ENCODE data around the gene RDH13. TPM values are rescaled to one million over a fixed set of nuclear protein-coding genes. Genes with fewer than 3 reads are reported as not detected.

The RDH13 gene
- total and polyA plus RNA-seq, 2 of the 8 experiments (the other 6 are each of a cell fraction or from before 2014, with no cell fraction given): 15.9 to 31.5 TPM

GRCh38 chr19:55016017-55016416 lies 46.9 kb downstream of the RDH13 start (continued):
- no peak for TF ChIP-seq CHD7 (IDR thresholded peaks at IDR 0.05; ENCODE audit: insufficient replicate concordance, low read length)
- TF ChIP-seq NRF1 (IDR thresholded peaks at IDR 0.05; ENCODE audit: low read depth, low read length): no peak
- no peak for TF ChIP-seq POU5F1 (IDR thresholded peaks at IDR 0.05; ENCODE audit: low read depth, low read length)
- TF ChIP-seq CTBP2 (IDR thresholded peaks at IDR 0.05; ENCODE audit: borderline replicate concordance, insufficient read depth, insufficient read length, low read length): no peak
- TF ChIP-seq JUN (IDR thresholded peaks at IDR 0.05; ENCODE audit: low read depth, low read length): no peak
- TF ChIP-seq SUZ12 (IDR thresholded peaks at IDR 0.05; ENCODE audit: low read length): no peak
- TF ChIP-seq CTCF (IDR thresholded peaks at IDR 0.05; ENCODE audit: control extremely low read depth in 1 of 3, insufficient read depth in 1 of 3, low read depth in 1 of 3, low read length in 3 of 3): no peak
- no peak for TF ChIP-seq CHD1 (IDR thresholded peaks at IDR 0.05; ENCODE audit: low read depth, low read length)
- no peak for TF ChIP-seq SIX5 (IDR thresholded peaks at IDR 0.05; ENCODE audit: low read depth, low read length)
